OCI-LY3 (cell line): ENCODE results near the gene ZRANB2.

ENCODE experiments used
- H2AFZ ChIP-seq: fragments of 200-600, 300-600 bp; shearing (Covaris generic); 2 replicates; pipeline ENCODE4 v1.6.0; 2014; ENCODE audit warnings: antibody characterized with exemption, low read depth, low read length
- H3K27ac ChIP-seq: fragments of 200-600, 300-600 bp; sonication (generic); 2 replicates; pipeline ENCODE4 v1.5.1; 2014; ENCODE audit warnings: mild to moderate bottlenecking, low read length, moderate library complexity, mixed read lengths
- H3K27me3 ChIP-seq: fragments of 200-600, 300-600 bp; sonication (generic); 2 replicates; pipeline ENCODE4 v1.6.1; 2014; ENCODE audit warnings: low read depth, low read length, mixed read lengths
- H3K36me3 ChIP-seq: fragments of 200-600, 300-600 bp; sonication (generic); replicated peaks from 2 replicates; pipeline ENCODE3; 2014; ENCODE audit warnings: low read depth, low read length, mixed read lengths
- H3K4me1 ChIP-seq: fragments of 300-600, 200-600 bp; sonication (generic); 2 replicates; pipeline ENCODE4 v1.6.1; 2014; ENCODE audit warnings: low read length, mixed read lengths
- H3K4me2 ChIP-seq: fragments of 200-600, 300-600 bp; sonication (generic); 2 replicates; pipeline ENCODE4 v1.6.1; 2014; ENCODE audit warnings: low read length, mixed read lengths
- H3K4me3 ChIP-seq: fragments of 300-600, 200-600 bp; sonication (generic); 2 replicates; pipeline ENCODE4 v1.5.1; 2014; ENCODE audit warnings: antibody characterized with exemption, mild to moderate bottlenecking, low read length, moderate library complexity
- H3K79me2 ChIP-seq: fragments of 300-600, 200-600 bp; shearing (Covaris generic); 2 replicates; pipeline ENCODE4 v1.6.1; 2014; ENCODE audit warnings: mild to moderate bottlenecking, low read length, mixed read lengths
- H3K9ac ChIP-seq: fragments of 300-600, 200-600 bp; shearing (Covaris generic); 2 replicates; pipeline ENCODE4 v1.6.0; 2014; ENCODE audit warnings: mild to moderate bottlenecking, low read length, moderate library complexity
- H3K9me3 ChIP-seq: fragments of 200-600, 300-600 bp; shearing (Covaris generic); 2 replicates; pipeline ENCODE4 v1.6.1; 2014; ENCODE audit warnings: low read length, mixed read lengths; ENCODE audit not compliant: insufficient read depth
- H4K20me1 ChIP-seq: fragments of 200-600, 300-600 bp; sonication (generic); 2 replicates; pipeline ENCODE4 v1.6.1; 2016; ENCODE audit warnings: low read length, mixed read lengths; ENCODE audit not compliant: insufficient read depth
- CTCF ChIP-seq: fragments of 200-600, 300-600 bp; sonication (generic); IDR thresholded peaks from 2 replicates; pipeline ENCODE4 v1.5.1; 2014; ENCODE audit warnings: antibody characterized with exemption, low read length, low read depth
- EZH2phosphoT487 ChIP-seq: fragments of 200-600 bp; shearing (Covaris generic); IDR thresholded peaks from 2 replicates; pipeline ENCODE4 v1.6.1; 2018; ENCODE audit warnings: antibody characterized with exemption, mixed run types, low read depth

Gene ZRANB2

GRCh38 chr1:71037066-71037465, 43.8 kb downstream of the ZRANB2 start:
- no peaks in the 10 kb centered on the region for H3K79me2 ChIP-seq
- H3K36me3 ChIP-seq = no peaks in the 10 kb centered on the region
- H3K9me3 ChIP-seq = no peaks in the 10 kb centered on the region; the same call in 1 of the 2 replicates
- no peak overlapping the region for H3K9ac ChIP-seq
- TF ChIP-seq CTCF (no peak), EZH2phosphoT487 (no peak)
- no peak overlapping the region for H2AFZ ChIP-seq
- no peak overlapping the region for H3K27ac ChIP-seq
- peaks cover 14% of the 10 kb centered on the region for H3K4me1 ChIP-seq
- no peaks in the 10 kb centered on the region for H3K27me3 ChIP-seq
- no peak overlapping the region for H3K4me2 ChIP-seq
- H4K20me1 ChIP-seq = no peaks in the 10 kb centered on the region
- H3K4me3 ChIP-seq = no peak overlapping the region

- H3K4me1 ChIP-seq = peaks cover 14% of the 10 kb centered on the region
- H3K36me3 ChIP-seq = no peaks in the 10 kb centered on the region
- H2AFZ ChIP-seq = no peak overlapping the region
- H4K20me1 ChIP-seq = no peaks in the 10 kb centered on the region
- H3K9me3 ChIP-seq = no peaks in the 10 kb centered on the region; the same call in 1 of the 2 replicates
- H3K27ac ChIP-seq = no peak overlapping the region
- no peak overlapping the region for H3K4me3 ChIP-seq
- no peak for TF ChIP-seq CTCF
- no peak for TF ChIP-seq EZH2phosphoT487
- H3K27me3 ChIP-seq = no peaks in the 10 kb centered on the region
- H3K4me2 ChIP-seq = 0 out of 2 replicates have a peak overlapping the region, but pooled peaks have one; percentile 5
- no peaks in the 10 kb centered on the region for H3K79me2 ChIP-seq
- H3K9ac ChIP-seq = no peak overlapping the region
These were observed 47.7 kb downstream of the ZRANB2 start for GRCh38 chr1:71033136-71033535.

GRCh38 chr1:71031426-71031825, 49.4 kb downstream of the ZRANB2 start:
- H3K4me3 ChIP-seq = no peak overlapping the region
- no peaks in the 10 kb centered on the region for H3K79me2 ChIP-seq
- H3K27ac ChIP-seq = no peak overlapping the region
- H3K4me2 ChIP-seq = no peak overlapping the region
- H3K9me3 ChIP-seq = no peaks in the 10 kb centered on the region
- peaks cover 9% of the 10 kb centered on the region for H3K4me1 ChIP-seq
- no peaks in the 10 kb centered on the region for H3K36me3 ChIP-seq
- TF ChIP-seq CTCF = no peak
- no peak for TF ChIP-seq EZH2phosphoT487
- no peak overlapping the region for H2AFZ ChIP-seq
- no peak overlapping the region for H3K9ac ChIP-seq
- H3K27me3 ChIP-seq = no peaks in the 10 kb centered on the region
- H4K20me1 ChIP-seq = no peaks in the 10 kb centered on the region

GRCh38 chr1:71030026-71030425, 50.8 kb downstream of the ZRANB2 start:
- Histone ChIP-seq H3K9ac (no peak overlapping the region), H4K20me1 (no peaks in the 10 kb centered on the region), H3K4me1 (peaks cover 9% of the 10 kb centered on the region), H2AFZ (no peak overlapping the region), H3K4me3 (no peak overlapping the region), H3K36me3 (no peaks in the 10 kb centered on the region), H3K9me3 (no peaks in the 10 kb centered on the region), H3K27ac (no peak overlapping the region), H3K4me2 (no peak overlapping the region), H3K79me2 (no peaks in the 10 kb centered on the region), H3K27me3 (no peaks in the 10 kb centered on the region)
- TF ChIP-seq EZH2phosphoT487 (no peak), CTCF (no peak)
